Left ventricle myocardium superior (tissue), 1 donor: ENCODE data around the gene GREB1. TPM values are rescaled to one million over a fixed set of nuclear protein-coding genes. Genes with fewer than 3 reads are reported as not detected.

Source experiments
- ATAC-seq: fragments of 200-7000 bp; cut with Tn5 transposase; one replicate; pipeline ENCODE4 v1.9.1; 2020; ENCODE audit warnings: mild to moderate bottlenecking, moderate library complexity
- DNase-seq: peaks from one replicate; pipeline ENCODE4 v3.0.0-alpha.2; 2020
- intact Hi-C: fragments of 100-400 bp; cut with micrococcal nuclease; formaldehyde crosslinking; loops from one replicate; pipeline ENCODE4 v1.11.0; 2022
- total RNA-seq: library from RNA; stranded (reverse); fragmentation: NEBNext Ultra II Directional; extraction: Animal tissue kit (Norgen Biotek cat#: 25700); gene quantifications from one replicate; pipeline ENCODE4 v1.2.1, GENCODE V29; 2021
- donor health status: DM: no; HTN: yes; CAD: no; lungs with severe emphysema.

The GREB1 gene
- total RNA-seq, 1 donor from 2014 or later, result 8.2 TPM

GRCh38 chr2:11617984-11618707, 84.3 kb downstream of the GREB1 start:
- ATAC-seq (no peak), DNase-seq (no peak)
- intact Hi-C loops, result no loop called here

DNA sequence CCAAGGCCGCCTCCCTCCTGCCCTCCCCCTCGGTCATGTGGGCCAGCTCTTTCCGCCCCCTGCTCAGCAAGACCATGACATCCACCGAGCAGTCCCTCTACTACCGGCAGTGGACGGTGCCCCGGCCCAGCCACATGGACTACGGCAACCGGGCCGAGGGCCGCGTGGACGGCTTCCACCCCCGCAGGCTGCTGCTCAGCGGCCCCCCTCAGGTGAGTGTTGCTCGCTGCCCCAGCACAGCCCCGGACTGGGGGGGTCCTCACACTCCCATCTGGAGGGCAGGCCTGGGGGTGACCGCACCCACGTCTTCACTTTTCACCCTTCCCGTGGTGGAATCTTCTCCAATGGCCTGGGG, 84.8 kb downstream of the GREB1 start:
- no peak for ATAC-seq
- DNase-seq, result no peak
- intact Hi-C loops, result no loop called here

DNA sequence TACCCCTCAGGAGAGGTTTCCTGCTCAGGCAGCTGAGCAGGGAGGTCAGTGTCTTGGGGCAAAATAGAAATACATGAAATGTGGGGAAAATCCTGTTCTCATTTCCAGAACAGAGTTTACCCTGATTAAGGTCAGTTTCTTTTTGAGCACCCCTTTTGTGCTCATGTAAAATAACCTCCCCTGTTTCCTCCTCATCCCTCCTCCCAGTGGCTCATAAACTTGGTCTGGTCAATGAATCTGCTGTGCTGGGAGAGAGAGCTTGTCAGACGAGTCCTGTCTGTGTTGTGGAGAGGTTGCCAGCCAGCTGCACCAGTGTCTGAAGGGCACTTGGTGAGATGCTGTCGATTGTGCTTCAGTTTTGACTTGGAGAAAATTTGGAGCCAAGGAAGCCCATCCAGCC, 87.6 kb downstream of the GREB1 start:
- intact Hi-C loops, result no loop called here
- no peak for DNase-seq

DNA sequence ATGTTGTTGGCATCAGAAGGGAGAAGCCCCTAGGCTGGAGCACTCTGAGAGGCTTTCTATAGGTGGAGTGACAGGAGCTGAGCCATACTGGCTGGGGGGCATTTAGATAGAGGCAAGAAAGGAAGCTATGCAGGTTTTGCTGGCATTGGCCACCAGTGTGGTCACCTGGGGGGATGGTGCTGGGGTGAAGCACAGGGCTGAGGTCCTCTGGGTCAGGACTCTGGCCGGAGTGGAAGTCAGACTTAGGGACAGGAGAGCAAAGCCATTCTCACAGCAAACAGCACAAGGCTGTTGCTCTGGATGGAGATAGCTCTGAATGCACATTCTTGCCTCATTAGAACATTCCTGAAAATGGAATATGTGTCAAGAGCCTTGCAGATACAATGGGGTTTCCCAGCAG, 88.8 kb downstream of the GREB1 start:
- ATAC-seq (no peak), DNase-seq (no peak)
- intact Hi-C loops, result no loop called here

More for the DNA sequence above, 87.6 kb downstream of the GREB1 start:
- ATAC-seq, result no peak

DNA sequence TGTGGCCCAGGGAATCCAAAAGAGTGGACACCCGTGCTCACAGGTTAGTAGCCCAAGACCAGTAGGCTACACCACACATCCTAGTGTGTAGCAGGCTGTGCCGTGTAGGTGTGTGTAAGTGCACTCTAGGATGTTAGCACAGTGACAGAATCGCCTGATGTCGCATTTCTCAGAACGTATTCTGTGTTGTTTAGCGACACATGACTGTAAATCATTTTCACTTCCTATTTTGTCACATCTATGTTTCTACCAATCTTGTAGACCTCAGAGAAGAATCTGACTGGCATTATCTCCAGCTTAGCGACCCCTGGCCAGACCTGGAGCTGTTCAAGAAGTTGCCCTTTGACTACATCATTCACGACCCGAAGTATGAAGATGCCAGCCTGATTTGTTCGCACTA, 91.0 kb downstream of the GREB1 start:
- ATAC-seq (no peak), DNase-seq (no peak)
- intact Hi-C loops, result no loop called here

- intact Hi-C loops, result no loop called here
Measured at GRCh38 chr2:11625671-11626070, 91.8 kb downstream of the GREB1 start.

DNA sequence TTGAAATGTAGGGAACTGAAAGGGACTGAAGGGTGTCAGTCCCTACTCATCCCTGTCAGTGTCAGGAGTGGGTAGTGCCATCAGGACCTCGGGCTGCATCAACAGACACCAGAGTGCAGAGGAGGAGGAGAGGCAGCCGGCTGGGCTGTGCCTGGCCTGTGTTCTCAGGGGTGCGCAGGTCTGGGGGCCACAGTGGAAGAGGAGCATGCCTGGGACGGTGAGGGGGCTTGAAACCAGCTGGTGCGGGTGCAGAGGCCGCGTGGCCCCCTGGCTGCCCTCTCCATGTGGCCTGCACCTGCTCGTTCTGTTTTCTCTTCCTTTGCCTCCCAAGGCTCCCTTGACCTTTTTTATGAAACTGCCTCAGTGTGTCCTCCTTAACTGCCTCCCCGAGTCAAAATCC, 94.8 kb downstream of the GREB1 start:
- intact Hi-C loops, result no loop called here
- ATAC-seq, result no peak
- DNase-seq, result no peak

More at GRCh38 chr2:11625671-11626070, 91.8 kb downstream of the GREB1 start:
- ATAC-seq, result no peak
- no peak for DNase-seq

DNA sequence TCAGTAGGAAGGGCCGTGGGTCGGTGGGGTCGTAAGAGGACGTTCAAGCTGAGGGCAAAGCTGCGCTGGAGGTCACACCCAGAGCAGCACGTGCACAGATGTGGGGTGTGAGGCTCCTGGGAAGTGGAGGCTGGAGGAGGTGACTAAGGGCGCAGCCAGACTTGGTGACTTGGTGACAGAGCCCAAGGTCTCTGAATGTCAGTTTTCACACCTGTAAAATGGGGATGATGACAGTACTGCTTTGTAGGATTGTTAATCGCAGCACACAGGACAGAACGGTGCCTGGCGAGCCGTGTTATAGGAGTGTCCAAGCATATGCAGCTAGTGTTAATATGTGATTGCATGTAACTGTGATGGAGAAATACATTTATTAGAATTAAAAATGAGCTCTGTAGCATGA, 95.4 kb downstream of the GREB1 start:
- ATAC-seq (no peak), DNase-seq (no peak)
- intact Hi-C loops, result no loop called here

- peak; percentile 52 for ATAC-seq
- no peak for DNase-seq
- intact Hi-C loops, result no loop called here
Measured at GRCh38 chr2:11629851-11630250, 96.0 kb downstream of the GREB1 start.

GRCh38 chr2:11630855-11631254, 97.0 kb downstream of the GREB1 start:
- no peak for DNase-seq
- intact Hi-C loops, result no loop called here
- no peak for ATAC-seq

DNA sequence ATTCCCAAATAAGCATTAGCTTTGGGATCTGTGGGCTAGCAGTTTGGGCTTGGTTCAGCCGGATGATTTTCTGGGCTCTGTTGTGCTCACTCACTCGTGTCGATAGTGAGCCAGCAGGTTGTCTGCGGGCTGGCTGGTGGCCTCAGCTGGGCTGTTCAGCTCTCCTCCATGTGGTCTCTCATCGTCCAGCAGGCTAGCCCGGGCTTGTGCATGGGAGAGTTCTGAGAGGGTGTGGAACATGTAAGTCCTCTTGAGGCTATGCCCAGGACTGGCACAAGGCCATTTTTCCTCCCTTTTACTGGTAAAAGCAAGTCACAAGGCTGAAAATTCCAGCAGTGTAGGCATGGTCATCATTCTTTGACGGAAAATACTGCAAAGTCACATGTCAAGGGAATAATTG, 97.6 kb downstream of the GREB1 start:
- no peak for ATAC-seq
- intact Hi-C loops, result no loop called here
- no peak for DNase-seq

GRCh38 chr2:11633923-11634478, 100.2 kb downstream of the GREB1 start:
- ATAC-seq (no peak), DNase-seq (no peak)
- intact Hi-C loops, result no loop called here

DNA sequence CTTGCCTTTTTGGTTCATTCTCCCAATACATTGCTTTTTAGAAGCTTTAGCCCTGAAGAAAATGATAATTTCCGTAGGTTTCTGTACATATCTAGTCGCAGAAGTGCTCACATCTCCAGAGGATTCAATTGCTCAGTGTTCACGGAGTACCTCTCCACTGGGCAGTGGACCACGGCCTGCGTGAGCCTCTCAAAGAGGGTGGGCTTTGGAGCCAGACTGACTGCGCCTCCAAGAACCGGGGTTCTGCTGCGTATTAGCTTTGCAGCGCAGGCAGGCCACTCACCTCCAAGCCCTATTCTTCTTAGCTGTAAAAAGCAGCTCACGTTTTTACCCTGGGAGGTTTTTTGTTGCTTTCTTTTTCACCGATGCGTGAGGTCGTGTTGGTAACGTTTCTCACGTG, 100.7 kb downstream of the GREB1 start:
- DNase-seq (no peak), ATAC-seq (no peak)
- intact Hi-C loops, result no loop called here

GRCh38 chr2:11635141-11635540, 101.3 kb downstream of the GREB1 start:
- intact Hi-C loops, result no loop called here
- DNase-seq, result no peak
- ATAC-seq, result no peak

- ATAC-seq (no peak), DNase-seq (no peak)
- intact Hi-C loops, result no loop called here
Measured at GRCh38 chr2:11636593-11637295, 102.9 kb downstream of the GREB1 start.

GRCh38 chr2:11637546-11637945, 103.7 kb downstream of the GREB1 start:
- intact Hi-C loops, result no loop called here
- no peak for DNase-seq
- no peak for ATAC-seq

DNA sequence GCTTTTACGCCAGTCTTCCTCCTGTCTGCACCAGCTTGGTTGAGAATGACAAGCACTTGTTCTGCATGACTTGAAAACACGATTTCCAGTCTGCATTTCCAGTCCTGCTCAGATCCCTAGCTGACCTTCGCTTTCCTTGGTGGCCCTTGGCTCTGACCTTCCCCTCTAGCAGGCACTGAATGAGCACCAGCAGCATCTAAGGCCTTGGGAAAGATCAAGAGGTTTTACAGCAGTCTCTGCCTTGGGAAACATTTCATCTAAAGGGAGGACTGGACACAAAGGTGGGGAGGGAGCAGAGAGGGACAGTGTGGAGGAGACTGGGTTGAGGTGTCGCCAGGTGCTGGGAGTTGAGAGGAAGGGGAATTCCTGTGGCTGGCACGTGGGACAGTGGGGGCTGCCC, 105.7 kb downstream of the GREB1 start:
- intact Hi-C loops, result no loop called here
- no peak for DNase-seq
- no peak for ATAC-seq

- ATAC-seq (no peak), DNase-seq (no peak)
- intact Hi-C loops, result no loop called here
Measured at GRCh38 chr2:11640132-11640531, 106.3 kb downstream of the GREB1 start.

DNA sequence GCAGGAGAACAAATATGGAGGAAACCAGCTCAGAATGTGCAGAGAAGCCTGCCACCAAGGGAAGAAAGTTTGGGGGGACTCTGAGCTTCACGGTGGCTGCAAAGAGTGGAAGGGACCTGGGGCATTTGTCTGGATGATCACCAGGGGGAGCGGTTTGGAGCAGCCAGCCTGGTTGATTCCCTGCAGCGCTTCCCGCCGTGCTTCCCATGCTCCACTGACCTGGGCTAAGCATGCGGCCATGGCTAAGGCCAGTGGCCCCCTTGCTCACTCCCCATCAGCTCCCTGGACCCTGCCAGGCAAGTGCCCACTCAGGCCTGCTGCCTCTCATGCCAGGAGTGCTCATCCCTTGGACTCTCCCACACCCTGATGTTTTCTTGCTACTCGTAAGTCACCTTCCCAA, 109.1 kb downstream of the GREB1 start:
- ATAC-seq, result no peak
- intact Hi-C loops, result no loop called here
- no peak for DNase-seq

GRCh38 chr2:11644293-11644692, 110.4 kb downstream of the GREB1 start:
- DNase-seq, result no peak
- ATAC-seq, result no peak
- intact Hi-C loops, result no loop called here

DNA sequence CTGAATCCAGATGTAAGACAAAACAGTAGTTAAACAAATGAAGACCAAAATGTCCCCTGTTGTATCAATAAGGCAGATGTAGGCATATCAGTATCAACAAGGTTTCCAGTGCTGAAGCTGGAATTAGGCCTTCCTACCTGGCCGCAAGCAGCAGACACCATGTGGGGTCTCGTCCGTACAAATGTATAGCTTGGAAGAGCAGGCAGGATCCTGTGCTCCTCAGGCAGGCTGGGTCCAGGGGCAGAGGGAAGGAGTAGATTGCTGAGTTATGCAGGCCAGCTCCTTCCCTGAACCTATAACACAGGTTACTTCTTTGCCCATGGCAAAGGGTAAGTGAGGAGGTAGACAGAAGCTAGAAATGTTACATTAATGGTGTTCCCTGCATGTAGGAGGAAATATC, 112.7 kb downstream of the GREB1 start:
- intact Hi-C loops, result no loop called here
- DNase-seq, result no peak
- ATAC-seq, result no peak
